ENCODE measurements around the gene ENDOD1. TPM values are rescaled to one million over a fixed set of nuclear protein-coding genes. Genes with fewer than 3 reads are reported as not detected.
"Not testable (repeated sequence)": the region's sequence is repeated elsewhere in the genome, so short reads cannot be mapped to it uniquely, and the experiment has no call there.

ENDOD1 gene, protein sequence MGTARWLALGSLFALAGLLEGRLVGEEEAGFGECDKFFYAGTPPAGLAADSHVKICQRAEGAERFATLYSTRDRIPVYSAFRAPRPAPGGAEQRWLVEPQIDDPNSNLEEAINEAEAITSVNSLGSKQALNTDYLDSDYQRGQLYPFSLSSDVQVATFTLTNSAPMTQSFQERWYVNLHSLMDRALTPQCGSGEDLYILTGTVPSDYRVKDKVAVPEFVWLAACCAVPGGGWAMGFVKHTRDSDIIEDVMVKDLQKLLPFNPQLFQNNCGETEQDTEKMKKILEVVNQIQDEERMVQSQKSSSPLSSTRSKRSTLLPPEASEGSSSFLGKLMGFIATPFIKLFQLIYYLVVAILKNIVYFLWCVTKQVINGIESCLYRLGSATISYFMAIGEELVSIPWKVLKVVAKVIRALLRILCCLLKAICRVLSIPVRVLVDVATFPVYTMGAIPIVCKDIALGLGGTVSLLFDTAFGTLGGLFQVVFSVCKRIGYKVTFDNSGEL
- polyA plus RNA-seq (2013, experiment 1 of 2; ENCODE audit: insufficient read length) = 24.1 TPM
- 29.3 TPM for polyA plus RNA-seq (2013, experiment 2 of 2; ENCODE audit: insufficient read length)

GRCh38 chr11:95089620-95090542, at the start of gene ENDOD1:
TSS of gene ENDOD1 (plus strand) at chr11:95089846. CDS start at chr11:95089928, 82 bp downstream.
- DNase-seq = peak; percentile 88

GRCh38 chr11:95042239-95042638, 47.4 kb upstream of the ENDOD1 start:
- no peak for DNase-seq

GRCh38 chr11:95042906-95043305, 46.7 kb upstream of the ENDOD1 start:
- DNase-seq = no peak

DNA sequence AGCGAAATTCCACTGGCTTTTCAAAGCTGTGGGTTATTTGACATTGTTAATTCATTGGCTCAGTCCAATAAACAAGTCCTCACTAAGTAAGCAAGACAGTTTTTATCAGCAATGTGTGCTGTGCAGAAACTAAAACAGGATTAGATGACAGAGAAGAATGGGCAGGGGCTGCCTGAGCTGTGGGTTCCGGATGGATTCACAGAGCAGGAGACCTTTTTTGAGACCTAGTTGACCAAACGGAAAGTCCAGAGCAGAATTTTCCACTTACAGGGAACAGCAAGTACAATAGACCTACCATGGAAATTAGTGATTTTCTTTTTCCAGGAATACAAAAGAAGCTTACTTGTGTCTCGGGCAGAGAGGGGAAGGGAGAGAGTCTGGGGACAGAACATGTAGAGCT, 45.6 kb upstream of the ENDOD1 start:
- no peak for DNase-seq

DNA sequence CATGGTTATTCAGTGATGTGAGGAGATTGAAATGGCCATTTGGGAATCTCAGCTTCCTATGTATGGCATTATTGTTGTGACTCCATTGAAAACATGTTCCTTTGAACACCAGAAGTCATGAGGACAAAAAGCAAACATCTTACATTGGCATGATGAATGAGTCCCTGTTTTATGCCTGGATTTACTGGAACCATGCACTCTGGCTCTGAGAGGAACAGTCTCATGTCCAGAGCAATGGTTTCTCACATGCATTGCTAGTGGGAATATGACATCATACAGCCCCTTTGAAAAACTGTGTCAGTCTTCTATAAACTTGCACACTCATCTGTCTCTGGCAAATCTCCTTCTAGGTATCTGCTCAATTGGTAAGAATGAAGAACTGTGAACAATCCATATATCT, 43.8 kb upstream of the ENDOD1 start:
- DNase-seq = no peak

GRCh38 chr11:95049122-95049521, 40.5 kb upstream of the ENDOD1 start, which contains the start of gene KDM4F:
TSS of gene KDM4F (plus strand) at chr11:95049422.
- DNase-seq = not testable (repeated sequence)

- DNase-seq = no peak
These were observed 38.9 kb upstream of the ENDOD1 start for GRCh38 chr11:95050595-95051202.

GRCh38 chr11:95054356-95054755, 35.3 kb upstream of the ENDOD1 start:
- no peak for DNase-seq

DNA sequence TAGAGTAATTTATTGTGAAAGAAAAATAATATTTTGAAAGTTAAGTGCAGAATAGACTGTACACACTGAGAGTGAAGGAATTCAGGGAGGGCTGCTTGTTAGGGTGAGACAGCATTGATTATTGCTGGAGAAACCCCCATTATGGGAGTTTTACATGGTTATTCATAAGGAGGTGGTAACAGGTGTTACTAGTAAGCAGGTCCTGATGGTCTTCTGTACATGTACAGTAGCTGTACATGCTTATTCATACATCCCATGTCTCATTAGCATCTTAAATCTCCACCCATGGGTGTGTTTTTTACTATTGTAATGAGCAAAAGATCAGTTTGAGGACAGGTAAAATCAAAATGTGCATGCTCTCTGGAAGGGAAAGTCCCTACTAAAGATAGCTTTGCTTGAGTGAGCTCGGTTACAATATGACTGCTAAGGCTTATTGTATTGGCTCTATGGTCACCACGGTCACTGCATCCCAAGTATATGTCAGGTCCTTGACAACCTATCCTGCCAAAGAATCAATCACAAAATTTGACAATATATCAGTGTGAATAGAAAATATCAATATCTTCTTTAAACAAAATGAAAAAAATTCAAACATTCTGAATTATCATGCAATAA, 34.3 kb upstream of the ENDOD1 start:
- no peak for DNase-seq

DNA sequence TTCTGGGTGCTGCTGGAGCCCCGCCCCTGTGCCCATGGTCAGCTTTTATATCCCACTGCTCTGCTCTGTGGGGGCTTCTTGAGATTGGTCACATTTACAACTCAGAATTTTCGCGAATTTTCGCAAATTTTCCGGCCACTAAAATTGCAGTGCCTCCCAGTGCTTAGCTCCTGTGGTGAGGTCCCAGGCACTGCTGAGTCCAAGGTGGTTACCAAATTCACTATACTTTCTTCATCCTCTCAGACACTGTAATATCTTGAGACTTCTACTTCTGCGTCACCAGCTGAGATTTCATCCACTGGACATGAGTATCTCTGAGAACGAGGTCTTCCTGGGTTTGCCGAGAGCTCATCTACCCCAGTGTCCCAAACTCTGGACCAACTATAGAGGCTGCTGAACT, 31.7 kb upstream of the ENDOD1 start:
- no peak for DNase-seq

GRCh38 chr11:95058621-95059020, 31.0 kb upstream of the ENDOD1 start:
- DNase-seq = no peak

- DNase-seq = no peak
These were observed 30.6 kb upstream of the ENDOD1 start for GRCh38 chr11:95059046-95059445.

- DNase-seq = no peak
These were observed 24.3 kb upstream of the ENDOD1 start for GRCh38 chr11:95065336-95065735.

DNA sequence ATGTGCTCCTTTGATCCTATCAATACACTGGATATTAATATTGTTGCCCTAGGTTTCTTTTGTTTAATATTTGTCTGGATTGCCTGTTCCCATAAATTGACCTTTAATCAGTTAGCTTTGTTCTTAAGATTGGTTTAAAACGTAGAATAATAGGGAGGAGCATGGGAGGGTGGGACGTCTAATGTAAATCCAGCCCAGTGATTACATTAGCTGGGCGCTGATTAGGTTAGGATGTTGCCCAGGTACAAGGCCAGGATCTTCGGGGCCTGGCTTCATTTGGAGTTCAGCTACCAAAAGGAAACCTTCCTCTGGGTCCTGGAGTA, 23.0 kb upstream of the ENDOD1 start, which contains the start of gene SRSF8:
Gene SRSF8, plus strand, starts transcription at position 204 of the 323 bp plus-strand sequence. CDS start 308 bp downstream, outside the sequence.
- no peak for DNase-seq

DNA sequence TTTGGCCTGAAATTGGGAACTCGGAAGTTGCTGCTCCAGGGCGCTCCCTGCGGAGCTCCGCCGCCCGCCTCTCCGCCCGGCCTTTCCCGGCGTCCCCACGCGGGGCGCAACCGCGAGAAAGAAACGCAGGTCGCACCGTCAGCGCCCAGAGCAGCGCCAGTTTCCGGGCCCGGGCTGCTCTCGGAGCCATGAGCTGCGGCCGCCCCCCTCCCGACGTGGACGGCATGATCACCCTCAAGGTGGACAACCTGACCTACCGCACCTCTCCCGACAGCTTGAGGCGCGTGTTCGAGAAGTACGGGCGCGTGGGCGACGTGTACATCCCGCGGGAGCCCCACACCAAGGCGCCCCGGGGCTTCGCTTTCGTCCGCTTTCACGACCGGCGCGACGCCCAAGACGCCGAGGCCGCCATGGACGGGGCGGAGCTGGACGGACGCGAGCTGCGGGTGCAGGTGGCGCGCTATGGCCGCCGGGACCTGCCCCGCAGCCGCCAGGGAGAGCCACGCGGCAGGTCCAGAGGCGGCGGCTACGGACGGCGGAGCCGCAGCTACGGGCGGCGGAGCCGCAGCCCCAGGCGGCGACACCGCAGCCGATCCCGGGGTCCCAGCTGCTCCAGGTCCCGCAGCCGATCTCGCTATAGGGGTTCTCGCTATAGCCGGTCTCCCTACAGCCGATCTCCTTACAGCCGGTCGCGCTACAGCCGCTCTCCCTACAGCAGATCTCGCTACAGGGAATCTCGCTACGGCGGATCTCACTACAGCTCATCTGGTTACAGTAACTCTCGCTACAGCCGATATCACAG, 22.4 kb upstream of the ENDOD1 start:
- peak; percentile 76 for DNase-seq

DNA sequence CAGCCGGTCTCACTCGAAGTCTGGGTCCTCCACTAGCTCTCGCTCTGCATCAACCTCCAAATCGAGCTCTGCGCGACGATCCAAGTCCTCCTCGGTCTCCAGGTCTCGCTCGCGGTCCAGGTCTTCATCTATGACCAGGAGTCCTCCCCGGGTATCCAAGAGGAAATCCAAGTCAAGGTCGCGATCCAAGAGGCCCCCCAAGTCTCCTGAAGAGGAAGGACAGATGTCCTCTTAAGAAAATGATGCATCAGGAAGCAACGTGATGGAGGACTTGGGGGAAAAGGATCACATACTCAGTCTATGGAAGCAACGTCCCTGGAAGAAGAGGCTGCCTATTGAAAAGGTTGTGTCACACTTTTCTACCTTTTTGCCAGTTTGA, 21.8 kb upstream of the ENDOD1 start:
- no peak for DNase-seq

DNA sequence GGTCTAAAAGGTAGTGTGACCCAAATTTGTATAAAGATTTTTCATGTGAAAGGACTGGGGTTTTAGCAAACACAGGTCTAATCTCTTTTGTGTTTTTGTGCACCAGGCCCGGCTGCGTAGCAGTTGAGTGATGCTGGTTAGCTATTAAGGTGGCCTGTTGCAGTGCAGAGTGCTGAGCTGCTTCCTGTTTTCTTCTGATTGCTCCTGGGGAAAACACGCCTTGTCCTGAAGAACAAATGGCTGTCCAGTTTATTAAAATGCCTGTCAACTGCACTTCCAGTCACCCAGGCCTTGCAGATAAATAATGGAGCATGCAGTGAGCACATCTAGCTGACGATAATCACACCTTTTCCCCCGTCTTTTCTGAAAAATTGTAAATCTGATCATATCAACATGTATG, 21.1 kb upstream of the ENDOD1 start:
- DNase-seq = peak; percentile 85

DNA sequence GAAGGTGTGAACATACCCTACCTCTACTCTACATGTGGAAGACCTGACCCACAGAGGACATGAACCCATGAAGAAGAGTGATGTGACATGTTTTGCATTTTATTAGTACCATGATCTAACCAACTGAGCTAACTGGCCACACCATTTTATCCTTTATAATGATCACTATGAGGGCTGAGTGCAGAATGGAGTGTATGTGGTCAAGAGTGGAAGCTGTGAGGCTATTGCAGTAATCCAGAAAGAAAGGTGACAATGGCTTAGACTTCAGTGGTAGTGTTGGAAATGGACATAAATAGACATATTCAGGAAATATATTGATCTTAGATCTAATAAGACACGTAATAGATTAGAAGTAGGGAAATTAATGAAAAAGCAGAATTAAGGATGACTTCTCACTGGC, 19.2 kb upstream of the ENDOD1 start:
- DNase-seq = no peak

GRCh38 chr11:95072948-95073347, 16.7 kb upstream of the ENDOD1 start:
- DNase-seq = no peak

DNA sequence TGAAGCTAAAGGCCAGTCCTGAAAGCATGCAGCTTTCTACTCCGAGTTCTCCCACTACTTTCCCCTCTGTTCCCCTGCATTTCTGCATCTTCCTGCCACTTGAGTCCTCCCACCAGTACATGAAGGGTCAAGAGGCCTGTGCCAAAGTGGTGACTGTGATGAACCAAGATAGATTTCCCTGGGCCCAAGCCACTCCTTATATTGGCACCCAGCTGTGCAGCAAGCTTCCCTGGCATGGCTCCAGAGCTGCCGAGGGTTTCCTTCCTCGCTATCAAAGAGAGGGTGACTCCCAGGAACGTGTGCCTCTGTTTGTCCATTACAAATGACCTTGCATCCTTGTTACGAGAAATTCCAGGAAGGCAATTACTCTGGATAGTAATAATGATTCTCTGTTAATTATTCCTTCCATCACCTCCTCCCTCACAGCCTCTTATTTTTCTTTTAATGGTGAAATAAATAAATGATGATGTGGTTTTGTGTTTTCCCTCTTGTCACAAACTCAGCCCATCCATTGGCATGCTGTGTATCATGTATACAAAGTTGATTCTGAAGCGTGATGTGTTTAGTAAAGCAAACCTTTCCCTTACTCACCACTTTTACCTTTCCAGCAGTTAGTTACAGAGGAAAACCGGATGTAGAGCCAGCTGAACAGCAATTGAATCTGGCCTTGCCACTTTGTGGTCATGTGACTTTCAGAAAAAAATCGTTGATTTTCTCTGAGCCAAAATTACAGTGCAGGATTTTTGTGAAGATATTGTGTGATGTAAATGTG, 14.7 kb upstream of the ENDOD1 start:
- DNase-seq = no peak

DNA sequence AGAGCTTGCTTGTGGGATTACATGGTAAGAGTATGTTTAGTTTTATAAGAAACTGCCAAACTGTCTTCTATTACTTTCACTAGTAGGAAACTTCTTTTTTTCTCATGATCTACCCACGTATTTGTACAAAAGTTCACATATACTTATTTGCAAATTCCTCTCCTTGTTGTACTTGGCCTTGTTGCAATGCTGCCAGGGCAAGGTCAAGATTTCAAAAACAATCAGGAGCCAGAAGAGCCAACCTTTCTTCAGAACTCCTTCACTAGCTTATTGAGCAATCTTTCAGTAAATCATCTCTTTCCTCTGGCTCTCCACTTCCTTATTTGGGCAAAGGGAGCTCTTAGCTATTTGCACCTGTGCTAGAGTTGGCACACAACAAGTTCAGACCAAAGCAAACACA, 13.2 kb upstream of the ENDOD1 start:
- no peak for DNase-seq
